ENCODE measurements around the gene AP1B1.
"Not testable (repeated sequence)": the region's sequence is repeated elsewhere in the genome, so short reads cannot be mapped to it uniquely, and the experiment has no call there.

AP1B1 gene

GRCh38 chr22:29388759-29389090, 355 bp upstream of the AP1B1 start:
- no peak for DNase-seq

GRCh38 chr22:29386708-29387107, 1.7 kb downstream of the AP1B1 start:
- no peak for DNase-seq

GRCh38 chr22:29385748-29386147, 2.6 kb downstream of the AP1B1 start:
- DNase-seq, result peak in 7 of 58 donors; percentile 18 to 68 (median 30)

GRCh38 chr22:29385151-29385704, 3.1 kb downstream of the AP1B1 start:
- no peak for DNase-seq

GRCh38 chr22:29383740-29384139, 4.6 kb downstream of the AP1B1 start:
- no peak for DNase-seq

GRCh38 chr22:29382580-29383302, 5.6 kb downstream of the AP1B1 start:
- DNase-seq, result peak in 1 of 58 donors; percentile 10

GRCh38 chr22:29380856-29381255, 7.5 kb downstream of the AP1B1 start:
- DNase-seq, result no peak

GRCh38 chr22:29380032-29380781, 8.2 kb downstream of the AP1B1 start:
- no peak for DNase-seq

GRCh38 chr22:29379258-29379657, 9.1 kb downstream of the AP1B1 start:
- DNase-seq, result no peak

GRCh38 chr22:29377979-29378378, 10.4 kb downstream of the AP1B1 start:
- DNase-seq, result no peak

GRCh38 chr22:29376705-29377104, 11.7 kb downstream of the AP1B1 start:
- not testable (repeated sequence) for DNase-seq

GRCh38 chr22:29375398-29376076, 12.8 kb downstream of the AP1B1 start:
- DNase-seq, result peak in 10 of 58 donors; percentile 11 to 49 (median 21)

GRCh38 chr22:29374806-29375205, 13.6 kb downstream of the AP1B1 start:
- DNase-seq, result not testable (repeated sequence)

GRCh38 chr22:29374401-29374800, 14.0 kb downstream of the AP1B1 start:
- no peak for DNase-seq

- DNase-seq, result no peak
Observed at GRCh38 chr22:29370537-29370936, 17.8 kb downstream of the AP1B1 start.

GRCh38 chr22:29369460-29369859, 18.9 kb downstream of the AP1B1 start:
- DNase-seq, result peak in 54 of 58 donors; percentile 13 to 84 (median 51)

GRCh38 chr22:29359469-29359868, 28.9 kb downstream of the AP1B1 start:
- DNase-seq, result peak in 50 of 58 donors; percentile 15 to 74 (median 41)

- not testable (repeated sequence) for DNase-seq
Observed at GRCh38 chr22:29357193-29357890, 31.0 kb downstream of the AP1B1 start.

GRCh38 chr22:29353860-29354259, 34.5 kb downstream of the AP1B1 start:
- no peak for DNase-seq

GRCh38 chr22:29353286-29353685, 35.1 kb downstream of the AP1B1 start:
- no peak for DNase-seq

- DNase-seq, result no peak
Observed at GRCh38 chr22:29352778-29353177, 35.6 kb downstream of the AP1B1 start.

All from anterior cingulate cortex (tissue), 58 donors.